Neural progenitor cell (in vitro differentiated cells): Measurements from ENCODE around the gene JMJD7. TPM values are rescaled to one million over a fixed set of nuclear protein-coding genes. Genes with fewer than 3 reads are reported as not detected.
"Not testable (repeated sequence)": the region's sequence is repeated elsewhere in the genome, so short reads cannot be mapped to it uniquely, and the experiment has no call there.

Experiments used
- DNase-seq: peaks from one replicate; pipeline ENCODE4 v3.0.0-alpha.2; 2016; ENCODE audit warnings: low spot score
- H2AFZ ChIP-seq: fragments of 200-600 bp; sonication (generic); replicated peaks from 2 replicates; pipeline ENCODE4 v1.6.1; 2016; ENCODE audit warnings: antibody characterized with exemption
- H3F3A ChIP-seq: fragments of 200-600 bp; sonication (generic); 2 replicates; pipeline ENCODE4 v1.6.1; 2016; ENCODE audit warnings: antibody characterized with exemption, low read depth
- H3K27ac ChIP-seq: fragments of 200-600 bp; sonication (generic); 2 replicates; pipeline ENCODE4 v1.5.1; 2016; ENCODE audit warnings: mild to moderate bottlenecking
- H3K27me3 ChIP-seq: fragments of 200-600 bp; sonication (generic); 2 replicates; pipeline ENCODE4 v1.6.1; 2016; ENCODE audit warnings: mild to moderate bottlenecking, moderate library complexity
- H3K36me3 ChIP-seq: fragments of 200-600 bp; sonication (generic); 2 replicates; pipeline ENCODE4 v1.5.1; 2016
- H3K4me1 ChIP-seq: fragments of 200-600 bp; sonication (generic); 2 replicates; pipeline ENCODE4 v1.6.1; 2016; ENCODE audit warnings: mixed run types
- H3K4me2 ChIP-seq: fragments of 200-600 bp; sonication (generic); 2 replicates; pipeline ENCODE4 v1.6.1; 2016
- H3K4me3 ChIP-seq: fragments of 200-600 bp; sonication (generic); 2 replicates; pipeline ENCODE4 v1.5.1; 2016
- H3K79me2 ChIP-seq: fragments of 200-600 bp; sonication (generic); 2 replicates; pipeline ENCODE4 v1.6.1; 2016; ENCODE audit warnings: low read depth
- H3K9ac ChIP-seq: fragments of 200-600 bp; sonication (generic); 2 replicates; pipeline ENCODE4 v1.6.1; 2016
- H3K9me3 ChIP-seq: fragments of 200-600 bp; sonication (generic); 2 replicates; pipeline ENCODE4 v1.5.1; 2016; ENCODE audit warnings: low read depth
- H4K20me1 ChIP-seq: fragments of 200-600 bp; sonication (generic); 2 replicates; pipeline ENCODE4 v1.6.1; 2016; ENCODE audit warnings: low read depth
- H3K27ac Mint-ChIP-seq: 3 replicates; pipeline ENCODE4 v1.8.0; 2021; ENCODE audit warnings: mixed read lengths
- H3K27me3 Mint-ChIP-seq: 2 replicates; pipeline ENCODE4 v1.8.0; 2022; ENCODE audit warnings: low read depth, mild to moderate bottlenecking, inconsistent platforms, moderate library complexity, mixed read lengths; ENCODE audit not compliant: insufficient read depth
- H3K36me3 Mint-ChIP-seq: 3 replicates; pipeline ENCODE4 v1.8.0; 2021; ENCODE audit warnings: mixed read lengths
- H3K4me1 Mint-ChIP-seq: 3 replicates; pipeline ENCODE4 v1.8.0; 2021; ENCODE audit warnings: mixed read lengths
- H3K4me3 Mint-ChIP-seq: 3 replicates; pipeline ENCODE4 v1.8.0; 2021; ENCODE audit warnings: mild to moderate bottlenecking, moderate library complexity, mixed read lengths
- H3K9me3 Mint-ChIP-seq: 3 replicates; pipeline ENCODE4 v1.8.0; 2020; ENCODE audit warnings: mixed read lengths
- CTCF ChIP-seq: fragments of 200-600 bp; sonication (generic); IDR thresholded peaks from 2 replicates; pipeline ENCODE4 v1.5.1; 2017; ENCODE audit warnings: antibody characterized with exemption, mild to moderate bottlenecking
- EZH2 ChIP-seq: fragments of 200-600 bp; sonication (generic); IDR thresholded peaks from 2 replicates; pipeline ENCODE4 v1.6.1; 2017; ENCODE audit warnings: antibody characterized with exemption, mild to moderate bottlenecking, moderate library complexity
- EZH2phosphoT487 ChIP-seq: fragments of 200-600 bp; sonication (generic); IDR thresholded peaks from 2 replicates; pipeline ENCODE4 v1.6.1; 2017; ENCODE audit warnings: antibody characterized with exemption
- total RNA-seq: library from RNA; depleted of rRNA; stranded (reverse); fragments of >200 nt; gene quantifications from 2 replicates; pipeline ENCODE4 v1.2.3, GENCODE V29; 2015; ENCODE audit warnings: low replicate concordance

JMJD7 gene
- total RNA-seq, 1 donor from 2014 or later, result 13.4 TPM

GRCh38 chr15:41828807-41829141, 882 bp downstream of the JMJD7 start:
- Mint-ChIP-seq H3K9me3 (no peaks in the 10 kb centered on the region), H3K27me3 (peaks cover 9% of the 10 kb centered on the region), H3K4me1 (peaks cover 19% of the 10 kb centered on the region), H3K4me3 (peak overlapping the region; percentile 89), H3K27ac (no peak overlapping the region), H3K36me3 (peaks cover 15% of the 10 kb centered on the region)
- TF ChIP-seq EZH2phosphoT487 (no peak), CTCF (no peak), EZH2 (no peak)
- Histone ChIP-seq H3K27ac (no peak overlapping the region), H4K20me1 (no peaks in the 10 kb centered on the region), H3K4me1 (peaks cover 7% of the 10 kb centered on the region), H3K27me3 (peaks cover 10% of the 10 kb centered on the region), H2AFZ (no peak overlapping the region), H3K4me2 (peak overlapping the region; percentile 86), H3K4me3 (peak overlapping the region; percentile 79), H3K36me3 (no peaks in the 10 kb centered on the region), H3K9me3 (no peaks in the 10 kb centered on the region), H3K79me2 (peaks cover 8% of the 10 kb centered on the region), H3F3A (peaks cover 6% of the 10 kb centered on the region), H3K9ac (no peak overlapping the region)
- no peak for DNase-seq

- H3K9me3 Mint-ChIP-seq, result no peaks in the 10 kb centered on the region
- H3K4me3 Mint-ChIP-seq, result no peak overlapping the region
- TF ChIP-seq EZH2 (no peak), CTCF (no peak), EZH2phosphoT487 (no peak)
- H3K4me3 ChIP-seq, result no peak overlapping the region
- peaks cover 7% of the 10 kb centered on the region for H3K4me1 ChIP-seq
- no peak overlapping the region for H3K27ac ChIP-seq
- H3K79me2 ChIP-seq, result peaks cover 8% of the 10 kb centered on the region
- peaks cover 19% of the 10 kb centered on the region for H3K4me1 Mint-ChIP-seq
- H3K27ac Mint-ChIP-seq, result no peak overlapping the region
- H3K9ac ChIP-seq, result no peak overlapping the region
- DNase-seq, result no peak
- H3K36me3 Mint-ChIP-seq, result peaks cover 11% of the 10 kb centered on the region
- H3K4me2 ChIP-seq, result no peak overlapping the region
- H3K27me3 ChIP-seq, result peaks cover 10% of the 10 kb centered on the region
- no peak overlapping the region for H2AFZ ChIP-seq
- H3K9me3 ChIP-seq, result no peaks in the 10 kb centered on the region
- H3F3A ChIP-seq, result peaks cover 6% of the 10 kb centered on the region
- H3K27me3 Mint-ChIP-seq, result peaks cover 9% of the 10 kb centered on the region
- H3K36me3 ChIP-seq, result no peaks in the 10 kb centered on the region
- H4K20me1 ChIP-seq, result no peaks in the 10 kb centered on the region
These were observed 2.2 kb downstream of the JMJD7 start for GRCh38 chr15:41829959-41830646.

- H3K27ac ChIP-seq, H3K9me3 Mint-ChIP-seq, H2AFZ ChIP-seq, H3F3A ChIP-seq, H4K20me1 ChIP-seq, H3K4me2 ChIP-seq, H3K27me3 ChIP-seq, H3K27ac Mint-ChIP-seq, DNase-seq, H3K36me3 ChIP-seq, H3K9me3 ChIP-seq, H3K9ac ChIP-seq, H3K4me3 Mint-ChIP-seq, H3K79me2 ChIP-seq, H3K4me3 ChIP-seq, H3K4me1 ChIP-seq: not testable (repeated sequence)
- Mint-ChIP-seq H3K36me3 (peaks cover 11% of the 10 kb centered on the region), H3K27me3 (peaks cover 12% of the 10 kb centered on the region), H3K4me1 (peaks cover 15% of the 10 kb centered on the region)
These were observed 3.4 kb downstream of the JMJD7 start for GRCh38 chr15:41831291-41831690.

- Histone ChIP-seq H3K4me3 (no peak overlapping the region), H3K27ac (no peak overlapping the region), H3K36me3 (no peaks in the 10 kb centered on the region), H3K9ac (no peak overlapping the region), H3K9me3 (no peaks in the 10 kb centered on the region), H3F3A (no peaks in the 10 kb centered on the region), H3K27me3 (peaks cover 4% of the 10 kb centered on the region), H4K20me1 (no peaks in the 10 kb centered on the region), H3K4me1 (no peaks in the 10 kb centered on the region), H2AFZ (no peak overlapping the region), H3K4me2 (no peak overlapping the region), H3K79me2 (peaks cover 8% of the 10 kb centered on the region)
- Mint-ChIP-seq H3K9me3 (no peaks in the 10 kb centered on the region), H3K4me1 (peaks cover 11% of the 10 kb centered on the region), H3K27ac (peak overlapping the region; percentile 76), H3K27me3 (peaks cover 12% of the 10 kb centered on the region), H3K4me3 (no peak overlapping the region), H3K36me3 (peaks cover 12% of the 10 kb centered on the region)
- TF ChIP-seq CTCF, result no peak
- TF ChIP-seq EZH2, result no peak
- no peak for TF ChIP-seq EZH2phosphoT487
- no peak for DNase-seq
These were observed 4.3 kb downstream of the JMJD7 start for GRCh38 chr15:41832208-41832607.
